GM12801 (cell line): ENCODE measurements around the gene PI4K2A.

Experiments used
- CTCF ChIP-seq: IDR thresholded peaks from one replicate; pipeline ENCODE4 v1.5.1; 2011; ENCODE audit warnings: control low read depth; ENCODE audit not compliant: insufficient read length; ENCODE audit errors: extremely low read depth

The PI4K2A gene

GRCh38 chr10:97708167-97708566 is 67.7 kb downstream of the PI4K2A start:
- no peak for TF ChIP-seq CTCF

- no peak for TF ChIP-seq CTCF
Measured at GRCh38 chr10:97708976-97709946, 68.8 kb downstream of the PI4K2A start.

GRCh38 chr10:97711640-97712572 is 71.4 kb downstream of the PI4K2A start:
- TF ChIP-seq CTCF: no peak

- no peak for TF ChIP-seq CTCF
Measured at GRCh38 chr10:97713339-97713825, 72.9 kb downstream of the PI4K2A start, which contains the start of gene MARVELD1. Gene MARVELD1 (plus strand): TSS chr10:97713730. CDS start chr10:97713877, 147 bp downstream.

GRCh38 chr10:97713826-97714400 is 73.4 kb downstream of the PI4K2A start:
- TF ChIP-seq CTCF: no peak

- no peak for TF ChIP-seq CTCF
Measured at GRCh38 chr10:97714401-97715258, 74.2 kb downstream of the PI4K2A start.
